HepG2 (cell line): ENCODE results near the gene FBLL1. TPM values are rescaled to one million over a fixed set of nuclear protein-coding genes. Genes with fewer than 3 reads are reported as not detected.

ENCODE experiments used
- ERF ChIP-seq: IDR thresholded peaks from 2 replicates; pipeline ENCODE4 v1.6.1; 2018; ENCODE audit warnings: missing biosample characterization, missing genetic modification reagents
- FOXA1 ChIP-seq, 2 experiments: fragments of 450-650 bp in 1 of 2; sonication (generic) in 1 of 2; formaldehyde crosslinking in 1 of 2; IDR thresholded peaks; 2 replicates each; pipeline versions ENCODE4 v1.4.0 to v1.6.1; 2016 to 2020; ENCODE audit warnings: missing genetic modification reagents in 1 of 2
- FOXP1 ChIP-seq, 2 experiments: fragments of 450-650 bp in 1 of 2; IDR thresholded peaks; 2 replicates each; pipeline ENCODE4 v1.6.1; 2017 to 2018; ENCODE audit warnings: antibody characterized with exemption in 1 of 2
- GABPB1 ChIP-seq: IDR thresholded peaks from 2 replicates; pipeline ENCODE4 v1.6.1; 2016; ENCODE audit warnings: mild to moderate bottlenecking, missing genetic modification reagents, moderate library complexity, missing compliant biosample characterization
- GATAD2A ChIP-seq: IDR thresholded peaks from 2 replicates; pipeline ENCODE4 v1.6.1; 2016
- MAF1 ChIP-seq: sonication (generic); formaldehyde crosslinking; IDR thresholded peaks from 2 replicates; pipeline ENCODE4 v1.5.0; 2020; ENCODE audit warnings: missing genetic modification reagents, borderline replicate concordance
- MED1 ChIP-seq: sonication (generic); formaldehyde crosslinking; IDR thresholded peaks from 2 replicates; pipeline ENCODE4 v1.4.0; 2020; ENCODE audit warnings: missing genetic modification reagents
- SIN3A ChIP-seq: IDR thresholded peaks from 2 replicates; pipeline ENCODE4 v1.6.1; 2011; ENCODE audit warnings: low read depth, mild to moderate bottlenecking, control low read depth, low read length, borderline replicate concordance
- SPEN ChIP-seq: sonication (generic); formaldehyde crosslinking; IDR thresholded peaks from 2 replicates; pipeline ENCODE4 v1.5.1; 2020; ENCODE audit warnings: low read depth, mild to moderate bottlenecking, missing genetic modification reagents
- ZNF138 ChIP-seq: sonication (generic); formaldehyde crosslinking; IDR thresholded peaks from 2 replicates; pipeline ENCODE4 v1.5.0; 2020; ENCODE audit warnings: mild to moderate bottlenecking, low read depth, missing genetic modification reagents
- ZNF430 ChIP-seq: sonication (generic); formaldehyde crosslinking; IDR thresholded peaks from 2 replicates; pipeline ENCODE4 v1.9.0; 2021; ENCODE audit warnings: mild to moderate bottlenecking, missing genetic modification reagents
- polyA plus RNA-seq, 8 experiments: library from polyadenylated mRNA; depleted of rRNA in 3 of 8; stranded (reverse) in 7 of 8; unstranded in 1 of 8; fragments of >200 nt; fragmentation: Illumina TruSeq in 4 of 8; extraction: Trizol in 4 of 8; gene quantifications; 2 replicates each; pipeline versions ENCODE4 v1.2.1 to v1.2.3, GENCODE V29; 2011 to 2016; ENCODE audit warnings: low read depth in 4 of 8, missing spikeins in 1 of 8, mixed read lengths in 1 of 8; ENCODE audit not compliant: insufficient read depth in 1 of 8
- total RNA-seq, 5 experiments: library from RNA; depleted of rRNA; stranded (reverse); fragments of >200 nt; fragmentation: Illumina TruSeq; extraction: Trizol; gene quantifications; 2 replicates each; pipeline ENCODE4 v1.2.3, GENCODE V29; 2016; ENCODE audit warnings: low read depth in 1 of 5
- TF ChIP-seq, protein P1 (sequence below): sonication (generic); formaldehyde crosslinking; IDR thresholded peaks from 2 replicates; pipeline ENCODE4 v1.4.0; 2020; ENCODE audit warnings: mild to moderate bottlenecking, missing genetic modification reagents
- TF ChIP-seq, protein P2 (sequence below): IDR thresholded peaks from 2 replicates; pipeline ENCODE4 v1.6.1; 2018; ENCODE audit warnings: missing genetic modification reagents
- TF ChIP-seq, protein P3 (sequence below): sonication (generic); formaldehyde crosslinking; IDR thresholded peaks from 2 replicates; pipeline ENCODE4 v1.4.0; 2020; ENCODE audit warnings: mild to moderate bottlenecking, missing genetic modification reagents
- TF ChIP-seq, protein P4 (sequence below): sonication (generic); IDR thresholded peaks from 2 replicates; pipeline ENCODE4 v1.6.1; 2016; ENCODE audit warnings: low read depth, borderline replicate concordance

FBLL1 gene
- total and polyA plus RNA-seq, 2 of the 13 experiments (the other 11 are each of a cell fraction or from before 2014, with no cell fraction given) = 0.17 to 0.18 TPM

DNA sequence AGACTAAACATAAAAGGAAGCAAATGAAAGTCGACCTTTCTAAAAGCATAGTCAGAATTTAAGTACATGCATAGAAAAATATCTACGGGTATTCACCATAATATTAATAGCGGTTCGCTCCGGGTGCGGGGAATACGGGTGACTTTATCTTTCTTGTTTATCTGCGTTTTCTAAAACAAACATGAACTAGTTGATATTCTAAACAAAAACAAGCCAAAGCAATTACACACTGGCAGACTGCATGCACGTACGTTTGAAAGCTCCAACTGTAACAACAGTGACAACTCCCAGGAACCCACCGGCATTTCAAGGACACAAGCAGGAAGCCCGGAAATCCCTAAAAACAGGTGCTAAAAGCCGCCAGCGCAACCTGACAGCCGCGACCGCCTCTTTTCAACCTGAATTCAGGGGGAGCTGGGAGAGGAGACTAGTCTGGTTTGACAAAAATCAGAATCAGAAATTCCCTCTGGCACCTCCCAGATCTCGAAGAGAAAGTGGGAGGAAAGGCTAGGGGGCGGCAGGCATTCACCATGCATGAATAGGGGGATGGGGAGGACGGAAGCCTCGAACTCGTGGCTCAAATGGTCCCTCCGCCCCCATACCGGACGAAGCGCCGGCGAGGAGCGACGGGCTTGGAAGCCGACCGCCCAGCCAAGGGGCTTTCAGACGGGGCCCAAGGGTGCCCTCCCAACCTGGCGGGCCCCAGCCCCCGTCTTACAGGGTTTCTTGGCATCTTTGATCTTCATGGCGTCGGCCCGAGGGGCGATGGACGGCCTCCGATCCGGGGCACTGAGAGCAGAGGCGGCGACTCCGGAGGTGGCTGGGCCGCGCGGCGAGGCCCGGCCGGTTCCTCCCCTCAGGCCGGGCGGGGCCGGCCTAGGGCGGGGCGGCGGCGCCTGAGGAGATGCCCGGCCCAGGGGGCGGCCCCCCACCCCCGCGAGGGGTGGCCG, 49.7 kb downstream of the FBLL1 start, which contains the start of gene PANK3 (continued):
- TF ChIP-seq, protein P1, sequence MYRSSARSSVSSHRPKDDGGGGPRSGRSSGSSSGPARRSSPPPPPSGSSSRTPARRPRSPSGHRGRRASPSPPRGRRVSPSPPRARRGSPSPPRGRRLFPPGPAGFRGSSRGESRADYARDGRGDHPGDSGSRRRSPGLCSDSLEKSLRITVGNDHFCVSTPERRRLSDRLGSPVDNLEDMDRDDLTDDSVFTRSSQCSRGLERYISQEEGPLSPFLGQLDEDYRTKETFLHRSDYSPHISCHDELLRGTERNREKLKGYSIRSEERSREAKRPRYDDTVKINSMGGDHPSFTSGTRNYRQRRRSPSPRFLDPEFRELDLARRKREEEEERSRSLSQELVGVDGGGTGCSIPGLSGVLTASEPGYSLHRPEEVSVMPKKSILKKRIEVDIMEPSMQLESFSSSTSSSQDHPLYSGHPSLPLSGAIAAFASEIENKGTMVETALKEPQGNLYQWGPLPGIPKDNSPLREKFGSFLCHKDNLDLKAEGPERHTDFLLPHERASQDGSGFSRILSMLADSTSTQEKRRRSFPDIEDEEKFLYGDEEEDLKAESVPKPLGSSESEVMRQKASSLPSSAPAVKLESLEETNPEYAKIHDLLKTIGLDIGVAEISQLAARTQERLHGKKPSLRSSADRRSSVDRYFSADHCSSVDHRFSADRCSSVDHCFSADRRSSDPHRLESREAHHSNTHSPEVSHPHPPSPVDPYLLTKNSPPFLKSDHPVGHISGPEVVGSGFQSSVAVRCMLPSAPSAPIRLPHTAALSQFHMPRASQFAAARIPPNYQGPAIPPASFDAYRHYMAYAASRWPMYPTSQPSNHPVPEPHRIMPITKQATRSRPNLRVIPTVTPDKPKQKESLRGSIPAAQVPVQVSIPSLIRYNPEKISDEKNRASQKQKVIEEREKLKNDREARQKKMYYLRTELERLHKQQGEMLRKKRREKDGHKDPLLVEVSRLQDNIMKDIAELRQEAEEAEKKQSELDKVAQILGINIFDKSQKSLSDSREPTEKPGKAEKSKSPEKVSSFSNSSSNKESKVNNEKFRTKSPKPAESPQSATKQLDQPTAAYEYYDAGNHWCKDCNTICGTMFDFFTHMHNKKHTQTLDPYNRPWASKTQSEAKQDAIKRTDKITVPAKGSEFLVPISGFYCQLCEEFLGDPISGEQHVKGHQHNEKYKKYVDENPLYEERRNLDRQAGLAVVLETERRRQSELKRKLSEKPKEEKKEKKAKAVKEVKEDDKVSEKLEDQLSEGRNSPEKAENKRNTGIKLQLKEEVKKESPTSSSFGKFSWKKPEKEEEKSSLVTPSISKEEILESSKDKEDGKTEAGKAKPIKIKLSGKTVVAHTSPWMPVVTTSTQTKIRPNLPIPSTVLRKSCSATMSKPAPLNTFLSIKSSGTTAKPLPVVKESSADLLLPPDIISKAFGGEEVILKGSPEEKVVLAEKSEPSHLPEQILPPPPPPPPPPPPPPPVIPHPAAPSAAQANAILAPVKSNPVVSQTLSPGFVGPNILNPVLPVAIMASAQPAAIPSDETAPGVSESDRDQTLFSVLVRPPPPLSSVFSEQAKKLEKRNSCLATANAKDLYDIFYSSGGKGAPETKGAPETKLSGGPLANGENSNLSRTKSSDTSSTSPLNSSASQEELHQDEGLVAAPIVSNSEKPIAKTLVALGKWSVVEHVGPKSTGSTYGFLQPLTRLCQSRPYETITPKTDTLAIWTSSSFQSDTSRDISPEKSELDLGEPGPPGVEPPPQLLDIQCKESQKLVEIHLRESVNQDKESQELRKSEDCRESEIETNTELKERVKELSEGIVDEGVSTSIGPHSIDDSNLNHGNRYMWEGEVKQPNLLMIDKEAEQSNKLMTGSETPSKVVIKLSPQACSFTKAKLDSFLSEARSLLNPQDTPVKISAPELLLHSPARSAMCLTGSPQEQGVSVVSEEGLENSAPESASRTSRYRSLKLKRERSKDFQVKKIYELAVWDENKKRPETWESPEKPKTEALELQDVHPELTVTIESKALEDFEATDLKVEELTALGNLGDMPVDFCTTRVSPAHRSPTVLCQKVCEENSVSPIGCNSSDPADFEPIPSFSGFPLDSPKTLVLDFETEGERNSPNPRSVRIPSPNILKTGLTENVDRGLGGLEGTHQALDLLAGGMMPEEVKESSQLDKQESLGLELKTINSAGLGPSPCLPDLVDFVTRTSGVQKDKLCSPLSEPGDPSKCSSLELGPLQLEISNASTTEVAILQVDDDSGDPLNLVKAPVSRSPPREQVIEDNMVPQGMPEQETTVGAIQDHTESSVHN (CRISPR knock-in tag) = 0 out of 2 replicates have a peak, but pooled peaks have one; percentile 45
- TF ChIP-seq GATAD2A (CRISPR knock-in tag) (0 out of 2 replicates have a peak, but pooled peaks have one; percentile 20), FOXP1 (IDR thresholded peaks at IDR 0.05) (no peak), FOXP1 (CRISPR knock-in tag; IDR thresholded peaks at IDR 0.05) (peak; percentile 55), ZNF138 (CRISPR knock-in tag) (0 out of 2 replicates have a peak, but pooled peaks have one; percentile 63), GABPB1 (CRISPR knock-in tag) (peak; percentile 22; the same call in 1 of the 2 replicates), SPEN (CRISPR knock-in tag) (peak; percentile 1; the same call in 1 of the 2 replicates), SIN3A (peak; percentile 88; the same call in 1 of the 2 replicates), FOXA1 (IDR thresholded peaks at IDR 0.05) (no peak), FOXA1 (CRISPR knock-in tag; IDR thresholded peaks at IDR 0.05) (peak; percentile 38; the same call in 1 of the 2 replicates), MED1 (CRISPR knock-in tag) (peak; percentile 26; the same call in 1 of the 2 replicates), MAF1 (CRISPR knock-in tag) (0 out of 2 replicates have a peak, but pooled peaks have one; percentile 26), ZNF430 (CRISPR knock-in tag) (peak; percentile 22; the same call in 1 of the 2 replicates), ERF (peak; percentile 38; the same call in 1 of the 2 replicates)
- TF ChIP-seq, protein P2, sequence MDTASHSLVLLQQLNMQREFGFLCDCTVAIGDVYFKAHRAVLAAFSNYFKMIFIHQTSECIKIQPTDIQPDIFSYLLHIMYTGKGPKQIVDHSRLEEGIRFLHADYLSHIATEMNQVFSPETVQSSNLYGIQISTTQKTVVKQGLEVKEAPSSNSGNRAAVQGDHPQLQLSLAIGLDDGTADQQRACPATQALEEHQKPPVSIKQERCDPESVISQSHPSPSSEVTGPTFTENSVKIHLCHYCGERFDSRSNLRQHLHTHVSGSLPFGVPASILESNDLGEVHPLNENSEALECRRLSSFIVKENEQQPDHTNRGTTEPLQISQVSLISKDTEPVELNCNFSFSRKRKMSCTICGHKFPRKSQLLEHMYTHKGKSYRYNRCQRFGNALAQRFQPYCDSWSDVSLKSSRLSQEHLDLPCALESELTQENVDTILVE (CRISPR knock-in tag) = 0 out of 2 replicates have a peak, but pooled peaks have one; percentile 14
- TF ChIP-seq, protein P3, sequence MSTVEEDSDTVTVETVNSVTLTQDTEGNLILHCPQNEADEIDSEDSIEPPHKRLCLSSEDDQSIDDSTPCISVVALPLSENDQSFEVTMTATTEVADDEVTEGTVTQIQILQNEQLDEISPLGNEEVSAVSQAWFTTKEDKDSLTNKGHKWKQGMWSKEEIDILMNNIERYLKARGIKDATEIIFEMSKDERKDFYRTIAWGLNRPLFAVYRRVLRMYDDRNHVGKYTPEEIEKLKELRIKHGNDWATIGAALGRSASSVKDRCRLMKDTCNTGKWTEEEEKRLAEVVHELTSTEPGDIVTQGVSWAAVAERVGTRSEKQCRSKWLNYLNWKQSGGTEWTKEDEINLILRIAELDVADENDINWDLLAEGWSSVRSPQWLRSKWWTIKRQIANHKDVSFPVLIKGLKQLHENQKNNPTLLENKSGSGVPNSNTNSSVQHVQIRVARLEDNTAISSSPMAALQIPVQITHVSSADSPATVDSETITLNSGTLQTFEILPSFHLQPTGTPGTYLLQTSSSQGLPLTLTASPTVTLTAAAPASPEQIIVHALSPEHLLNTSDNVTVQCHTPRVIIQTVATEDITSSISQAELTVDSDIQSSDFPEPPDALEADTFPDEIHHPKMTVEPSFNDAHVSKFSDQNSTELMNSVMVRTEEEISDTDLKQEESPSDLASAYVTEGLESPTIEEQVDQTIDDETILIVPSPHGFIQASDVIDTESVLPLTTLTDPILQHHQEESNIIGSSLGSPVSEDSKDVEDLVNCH (CRISPR knock-in tag) = no peak
- TF ChIP-seq, protein P4, sequence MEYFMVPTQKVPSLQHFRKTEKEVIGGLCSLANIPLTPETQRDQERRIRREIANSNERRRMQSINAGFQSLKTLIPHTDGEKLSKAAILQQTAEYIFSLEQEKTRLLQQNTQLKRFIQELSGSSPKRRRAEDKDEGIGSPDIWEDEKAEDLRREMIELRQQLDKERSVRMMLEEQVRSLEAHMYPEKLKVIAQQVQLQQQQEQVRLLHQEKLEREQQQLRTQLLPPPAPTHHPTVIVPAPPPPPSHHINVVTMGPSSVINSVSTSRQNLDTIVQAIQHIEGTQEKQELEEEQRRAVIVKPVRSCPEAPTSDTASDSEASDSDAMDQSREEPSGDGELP = peak; percentile 38; the same call in 1 of the 2 replicates
